GM12878 (cell line): Measurements from ENCODE around the gene SPATA45. TPM values are rescaled to one million over a fixed set of nuclear protein-coding genes. Genes with fewer than 3 reads are reported as not detected.

Experiments used
- CBFB ChIP-seq: IDR thresholded peaks from 2 replicates; pipeline ENCODE4 v1.6.1; 2016; ENCODE audit warnings: antibody characterized with exemption, low read depth
- CBX3 ChIP-seq: fragments of 200-600 bp; sonication (generic); IDR thresholded peaks from 2 replicates; pipeline ENCODE4 v1.6.1; 2016; ENCODE audit warnings: low read depth, borderline replicate concordance
- CHD2 ChIP-seq: IDR thresholded peaks from 2 replicates; pipeline ENCODE4 v1.6.1; 2011; ENCODE audit warnings: low read depth, low read length, improper control_type of control experiment, borderline replicate concordance
- CREM ChIP-seq: IDR thresholded peaks from 2 replicates; pipeline ENCODE4 v1.6.1; 2014; ENCODE audit warnings: antibody characterized with exemption, low read depth
- EED ChIP-seq: sonication (generic); IDR thresholded peaks from 2 replicates; pipeline ENCODE4 v1.6.1; 2016; ENCODE audit warnings: antibody characterized with exemption, low read depth
- EGR1 ChIP-seq, 2 experiments: IDR thresholded peaks; 1 replicate in 1 of 2; 2 replicates in 1 of 2; pipeline ENCODE4 v1.6.1; 2011 to 2012; ENCODE audit warnings: low read depth in 2 of 2, low read length in 2 of 2, borderline replicate concordance in 1 of 2, mild to moderate bottlenecking in 1 of 2, moderate library complexity in 1 of 2
- ETV6 ChIP-seq, 2 experiments: fragments of 450-650 bp in 1 of 2; IDR thresholded peaks in 1 of 2; conservative IDR thresholded peaks in 1 of 2; 2 replicates each; pipeline ENCODE4 v1.6.1; 2014; ENCODE audit warnings: antibody characterized with exemption in 1 of 2, borderline replicate concordance in 1 of 2, low read depth in 1 of 2, mild to moderate bottlenecking in 1 of 2, moderate library complexity in 1 of 2
- FOXK2 ChIP-seq: fragments of 450-650 bp; IDR thresholded peaks from 2 replicates; pipeline ENCODE4 v1.6.1; 2017; ENCODE audit warnings: mild to moderate bottlenecking, moderate library complexity
- HDAC6 ChIP-seq: fragments of 200-600 bp; sonication (generic); IDR thresholded peaks from one replicate; pipeline ENCODE4 v1.8.0; 2017; ENCODE audit warnings: antibody characterized with exemption; ENCODE audit not compliant: unreplicated experiment
- MEF2B ChIP-seq: fragments of 450-650 bp; IDR thresholded peaks from 2 replicates; pipeline ENCODE4 v1.6.1; 2018; ENCODE audit warnings: mild to moderate bottlenecking, moderate library complexity; ENCODE audit not compliant: partially characterized antibody, poor library complexity, severe bottlenecking
- POLR2A ChIP-seq: IDR thresholded peaks from 2 replicates; pipeline ENCODE4 v1.6.1; 2011; ENCODE audit warnings: low read depth, mild to moderate bottlenecking, low read length
- POLR2AphosphoS5 ChIP-seq: IDR thresholded peaks from 2 replicates; pipeline ENCODE4 v1.6.1; 2011; ENCODE audit warnings: mild to moderate bottlenecking, low read length, inconsistent platforms
- POU2F2 ChIP-seq: IDR thresholded peaks from 3 replicates; pipeline ENCODE4 v1.6.1; 2011; ENCODE audit warnings: low read depth, mild to moderate bottlenecking, low read length, borderline replicate concordance
- SMARCA5 ChIP-seq: fragments of 450-650 bp; IDR thresholded peaks from 2 replicates; pipeline ENCODE4 v1.6.1; 2017; ENCODE audit warnings: mild to moderate bottlenecking
- SREBF1 ChIP-seq: IDR thresholded peaks from 2 replicates; pipeline ENCODE4 v1.6.1; 2012; ENCODE audit warnings: mild to moderate bottlenecking, low read length
- ZNF217 ChIP-seq: fragments of 450-650 bp; IDR thresholded peaks from 2 replicates; pipeline ENCODE4 v1.6.1; 2017; ENCODE audit warnings: antibody characterized with exemption, mild to moderate bottlenecking
- ZNF622 ChIP-seq: fragments of 450-650 bp; IDR thresholded peaks from 2 replicates; pipeline ENCODE4 v1.6.1; 2017; ENCODE audit warnings: mild to moderate bottlenecking, inconsistent platforms
- polyA plus RNA-seq, 11 experiments: library from polyadenylated mRNA; depleted of rRNA in 4 of 11; unstranded in 6 of 11; stranded (reverse) in 5 of 11; fragments of >200 nt; fragmentation: Nextera tagmentation in 4 of 11; fragmentation: Illumina TruSeq in 1 of 11; extraction: Ambion mirVana in 4 of 11; extraction: Trizol in 1 of 11; gene quantifications; 1 replicate in 1 of 11; 2 replicates in 10 of 11; pipeline versions ENCODE4 v1.2.1 to v1.2.3, GENCODE V29; 2011 to 2016; ENCODE audit warnings: inconsistent platforms in 2 of 11, missing spikeins in 2 of 11, low read depth in 1 of 11
- total RNA-seq, 4 experiments: library from RNA; depleted of rRNA in 3 of 4; stranded (reverse); fragments of >200 nt in 3 of 4; fragmentation: Illumina TruSeq in 1 of 4; extraction: Trizol in 1 of 4; gene quantifications; 2 replicates each; pipeline versions ENCODE4 v1.2.1 to v1.2.3, GENCODE V29; 2013 to 2021
- TF ChIP-seq, protein P1 (sequence below): fragments of 450-650 bp; formaldehyde crosslinking; IDR thresholded peaks from 2 replicates; pipeline ENCODE4 v1.4.0; 2020; ENCODE audit warnings: mild to moderate bottlenecking, moderate library complexity

SPATA45 gene
- total and polyA plus RNA-seq, 10 of the 15 experiments (the other 5 are each of a cell fraction or from before 2014, with no cell fraction given) = 0.22 to 0.37 (median 0.31) TPM; not detected in 7

DNA sequence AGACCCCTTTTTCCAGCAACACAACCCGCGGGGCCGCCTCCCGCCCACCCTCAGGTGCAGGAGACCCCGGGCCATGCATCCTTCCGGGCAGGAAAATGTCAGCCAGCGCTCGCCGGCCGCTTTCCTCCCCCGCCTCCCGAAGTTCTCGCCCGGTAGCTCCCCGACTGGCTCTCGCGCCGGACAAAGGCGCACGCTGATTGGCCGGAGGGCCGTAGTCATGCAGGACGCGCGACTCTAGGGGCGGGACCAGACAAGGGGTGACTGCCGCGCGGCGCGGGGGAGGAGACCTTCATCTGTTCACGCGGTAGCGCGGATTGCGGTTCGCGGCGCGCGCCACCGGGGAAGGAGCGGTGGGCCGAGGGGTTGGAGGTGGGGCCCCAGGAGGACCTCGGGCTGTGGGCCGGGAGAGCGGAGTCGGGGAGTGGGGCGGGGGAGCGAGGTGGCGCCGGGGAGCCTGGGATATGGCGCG, 10.6 kb upstream of the SPATA45 start, which contains the start of gene FLVCR1 (continued):
- TF ChIP-seq FOXK2 = no peak
- TF ChIP-seq HDAC6 = no peak
- peak; percentile 36; the same call in 1 of the 2 replicates for TF ChIP-seq EED
- peak; percentile 78 for TF ChIP-seq CREM
- TF ChIP-seq ZNF217 = no peak
- no peak for TF ChIP-seq SMARCA5
- peak; percentile 47 for TF ChIP-seq MEF2B
- no peak for TF ChIP-seq ZNF622
- TF ChIP-seq POU2F2 = 0 out of 3 replicates have a peak, but pooled peaks have one; percentile 44
- TF ChIP-seq POLR2A = peak; percentile 85
- TF ChIP-seq CBFB = no peak; the same call in 1 of the 2 replicates
- peak; percentile 89 for TF ChIP-seq CHD2
- TF ChIP-seq CBX3 = no peak
- TF ChIP-seq, protein P1, sequence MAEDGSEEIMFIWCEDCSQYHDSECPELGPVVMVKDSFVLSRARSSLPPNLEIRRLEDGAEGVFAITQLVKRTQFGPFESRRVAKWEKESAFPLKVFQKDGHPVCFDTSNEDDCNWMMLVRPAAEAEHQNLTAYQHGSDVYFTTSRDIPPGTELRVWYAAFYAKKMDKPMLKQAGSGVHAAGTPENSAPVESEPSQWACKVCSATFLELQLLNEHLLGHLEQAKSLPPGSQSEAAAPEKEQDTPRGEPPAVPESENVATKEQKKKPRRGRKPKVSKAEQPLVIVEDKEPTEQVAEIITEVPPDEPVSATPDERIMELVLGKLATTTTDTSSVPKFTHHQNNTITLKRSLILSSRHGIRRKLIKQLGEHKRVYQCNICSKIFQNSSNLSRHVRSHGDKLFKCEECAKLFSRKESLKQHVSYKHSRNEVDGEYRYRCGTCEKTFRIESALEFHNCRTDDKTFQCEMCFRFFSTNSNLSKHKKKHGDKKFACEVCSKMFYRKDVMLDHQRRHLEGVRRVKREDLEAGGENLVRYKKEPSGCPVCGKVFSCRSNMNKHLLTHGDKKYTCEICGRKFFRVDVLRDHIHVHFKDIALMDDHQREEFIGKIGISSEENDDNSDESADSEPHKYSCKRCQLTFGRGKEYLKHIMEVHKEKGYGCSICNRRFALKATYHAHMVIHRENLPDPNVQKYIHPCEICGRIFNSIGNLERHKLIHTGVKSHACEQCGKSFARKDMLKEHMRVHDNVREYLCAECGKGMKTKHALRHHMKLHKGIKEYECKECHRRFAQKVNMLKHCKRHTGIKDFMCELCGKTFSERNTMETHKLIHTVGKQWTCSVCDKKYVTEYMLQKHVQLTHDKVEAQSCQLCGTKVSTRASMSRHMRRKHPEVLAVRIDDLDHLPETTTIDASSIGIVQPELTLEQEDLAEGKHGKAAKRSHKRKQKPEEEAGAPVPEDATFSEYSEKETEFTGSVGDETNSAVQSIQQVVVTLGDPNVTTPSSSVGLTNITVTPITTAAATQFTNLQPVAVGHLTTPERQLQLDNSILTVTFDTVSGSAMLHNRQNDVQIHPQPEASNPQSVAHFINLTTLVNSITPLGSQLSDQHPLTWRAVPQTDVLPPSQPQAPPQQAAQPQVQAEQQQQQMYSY = no peak
- TF ChIP-seq POLR2AphosphoS5 = peak; percentile 68
- TF ChIP-seq ETV6 (conservative IDR thresholded peaks at IDR 0.05 in 1 of 2, IDR thresholded peaks at IDR 0.05 in 1 of 2; ENCODE audit: borderline replicate concordance in 1 of 2, low read depth in 1 of 2) = no peak
- peak in 1 of 2 experiments; percentile 45; a peak in 1 of 3 replicates for TF ChIP-seq EGR1 (IDR thresholded peaks at IDR 0.05; ENCODE audit: borderline replicate concordance in 1 of 2, low read depth in 2 of 2, low read length in 2 of 2)
- TF ChIP-seq SREBF1 = no peak
